ENCODE results near the gene SSC4D. TPM values are rescaled to one million over a fixed set of nuclear protein-coding genes. Genes with fewer than 3 reads are reported as not detected.

SSC4D gene
- total RNA-seq, 1 donor from 2014 or later, result 6.0 TPM

DNA sequence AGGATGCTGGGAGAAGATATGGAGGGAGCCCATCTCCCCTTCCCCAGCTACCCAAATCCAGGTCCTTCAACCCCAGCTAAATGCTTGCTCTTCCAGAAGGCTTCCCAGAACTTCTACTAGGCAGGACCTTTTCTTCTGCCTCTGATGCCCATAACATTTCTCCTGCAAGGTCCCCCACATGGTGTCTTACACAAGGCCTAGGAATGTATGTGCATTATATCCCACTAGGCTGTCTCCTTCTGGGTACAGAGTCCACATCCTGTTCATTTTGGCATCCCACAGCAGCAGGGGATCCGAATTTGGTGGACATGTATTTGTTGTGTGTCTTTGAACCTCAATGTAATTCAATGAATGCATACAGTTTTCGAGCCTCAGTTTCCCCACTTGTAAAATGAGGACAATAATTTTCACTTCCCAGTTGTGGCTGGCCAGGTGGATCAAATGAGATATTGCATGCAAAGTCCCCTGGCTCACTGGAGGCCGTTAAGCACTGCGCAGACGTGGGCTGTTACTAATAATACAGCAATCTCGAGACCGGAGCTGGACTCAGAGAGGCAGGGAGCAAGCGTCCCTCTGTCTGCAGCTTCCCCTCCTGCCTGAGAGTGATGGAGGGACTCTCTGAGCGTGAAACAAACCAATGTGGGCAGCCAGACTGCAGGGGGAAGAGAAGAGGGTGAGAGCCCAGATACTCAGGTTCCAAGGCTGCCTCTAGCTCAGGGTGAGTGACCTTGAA lies 32.1 kb downstream of the SSC4D start:
- Mint-ChIP-seq H3K36me3 (ENCODE audit: low read depth, unreplicated experiment) (no peaks in the 10 kb centered on the region), H3K27ac (ENCODE audit: unreplicated experiment) (no peak overlapping the region), H3K4me1 (ENCODE audit: low read depth, unreplicated experiment) (peaks cover 22% of the 10 kb centered on the region), H3K9me3 (ENCODE audit: unreplicated experiment) (no peaks in the 10 kb centered on the region), H3K27me3 (ENCODE audit: low read depth, unreplicated experiment) (no peaks in the 10 kb centered on the region), H3K4me3 (ENCODE audit: unreplicated experiment) (no peak overlapping the region)
- H3K36me3 ChIP-seq (ENCODE audit: insufficient read depth, low read length), result no peaks in the 10 kb centered on the region
- H3K27ac ChIP-seq (ENCODE audit: low read depth, low read length), result peak overlapping the region; percentile 0
- H2AFZ ChIP-seq (ENCODE audit: low read depth, low read length), result no peak overlapping the region
- no peak overlapping the region for H3K9ac ChIP-seq (ENCODE audit: low read length)
- no peaks in the 10 kb centered on the region for H4K20me1 ChIP-seq (ENCODE audit: insufficient read depth, low read length)
- H3K9me3 ChIP-seq (ENCODE audit: insufficient read depth, low read depth, low read length), result no peaks in the 10 kb centered on the region
- DNase-seq (ENCODE audit: low read depth) (no peak), FAIRE-seq (no peak)
- no peaks in the 10 kb centered on the region for H3K79me2 ChIP-seq (ENCODE audit: insufficient read depth, low read length)
- TF ChIP-seq, protein P1, sequence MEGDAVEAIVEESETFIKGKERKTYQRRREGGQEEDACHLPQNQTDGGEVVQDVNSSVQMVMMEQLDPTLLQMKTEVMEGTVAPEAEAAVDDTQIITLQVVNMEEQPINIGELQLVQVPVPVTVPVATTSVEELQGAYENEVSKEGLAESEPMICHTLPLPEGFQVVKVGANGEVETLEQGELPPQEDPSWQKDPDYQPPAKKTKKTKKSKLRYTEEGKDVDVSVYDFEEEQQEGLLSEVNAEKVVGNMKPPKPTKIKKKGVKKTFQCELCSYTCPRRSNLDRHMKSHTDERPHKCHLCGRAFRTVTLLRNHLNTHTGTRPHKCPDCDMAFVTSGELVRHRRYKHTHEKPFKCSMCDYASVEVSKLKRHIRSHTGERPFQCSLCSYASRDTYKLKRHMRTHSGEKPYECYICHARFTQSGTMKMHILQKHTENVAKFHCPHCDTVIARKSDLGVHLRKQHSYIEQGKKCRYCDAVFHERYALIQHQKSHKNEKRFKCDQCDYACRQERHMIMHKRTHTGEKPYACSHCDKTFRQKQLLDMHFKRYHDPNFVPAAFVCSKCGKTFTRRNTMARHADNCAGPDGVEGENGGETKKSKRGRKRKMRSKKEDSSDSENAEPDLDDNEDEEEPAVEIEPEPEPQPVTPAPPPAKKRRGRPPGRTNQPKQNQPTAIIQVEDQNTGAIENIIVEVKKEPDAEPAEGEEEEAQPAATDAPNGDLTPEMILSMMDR (IDR thresholded peaks at IDR 0.05; ENCODE audit: insufficient read depth, low read depth, low read length), result no peak
- no peak for TF ChIP-seq EZH2 (IDR thresholded peaks at IDR 0.05; ENCODE audit: insufficient read depth, low read length)
- H3K4me2 ChIP-seq (ENCODE audit: low read length), result peak overlapping the region; percentile 35
- H3K27me3 ChIP-seq (ENCODE audit: insufficient read depth, low read length), result no peaks in the 10 kb centered on the region
- H3K4me1 ChIP-seq (ENCODE audit: insufficient read depth, low read length), result peaks cover 24% of the 10 kb centered on the region
- H3K4me3 ChIP-seq (ENCODE audit: insufficient read depth, low read depth, low read length), result no peak overlapping the region

DNA sequence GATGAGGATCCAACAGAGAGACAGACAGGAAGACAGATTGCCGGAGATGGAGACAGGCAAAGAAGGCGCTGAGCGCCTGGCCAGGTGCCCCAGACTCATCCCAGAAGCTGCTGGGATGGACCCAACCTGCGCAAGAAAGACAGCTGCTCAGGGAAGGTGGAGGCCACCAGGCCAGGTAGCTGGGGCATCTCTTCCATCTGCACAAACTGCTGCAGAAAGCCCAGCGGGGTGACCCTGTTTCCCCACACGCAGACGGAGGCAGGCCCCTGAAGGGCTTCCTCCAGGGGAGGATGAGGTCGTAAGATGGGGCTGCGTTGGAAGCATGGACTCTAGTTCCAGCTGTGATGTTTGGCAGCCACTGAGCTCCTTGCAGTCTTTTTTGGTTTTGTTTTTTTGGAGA lies 34.2 kb downstream of the SSC4D start:
- no peak for TF ChIP-seq EZH2 (IDR thresholded peaks at IDR 0.05; ENCODE audit: insufficient read depth, low read length)
- TF ChIP-seq, protein P1 (IDR thresholded peaks at IDR 0.05; ENCODE audit: insufficient read depth, low read depth, low read length), result no peak
- FAIRE-seq, result no peak
- no peaks in the 10 kb centered on the region for H3K9me3 Mint-ChIP-seq (ENCODE audit: unreplicated experiment)

More for the DNA sequence above, 34.2 kb downstream of the SSC4D start:
- Histone ChIP-seq H3K9me3 (ENCODE audit: insufficient read depth, low read depth, low read length) (no peaks in the 10 kb centered on the region), H2AFZ (ENCODE audit: low read depth, low read length) (no peak overlapping the region), H3K36me3 (ENCODE audit: insufficient read depth, low read length) (no peaks in the 10 kb centered on the region), H3K27ac (ENCODE audit: low read depth, low read length) (no peak overlapping the region), H3K27me3 (ENCODE audit: insufficient read depth, low read length) (no peaks in the 10 kb centered on the region), H3K4me3 (ENCODE audit: insufficient read depth, low read depth, low read length) (no peak overlapping the region), H3K79me2 (ENCODE audit: insufficient read depth, low read length) (no peaks in the 10 kb centered on the region), H3K9ac (ENCODE audit: low read length) (no peak overlapping the region), H4K20me1 (ENCODE audit: insufficient read depth, low read length) (no peaks in the 10 kb centered on the region), H3K4me2 (ENCODE audit: low read length) (no peak overlapping the region), H3K4me1 (ENCODE audit: insufficient read depth, low read length) (peaks cover 20% of the 10 kb centered on the region)
- H3K27ac Mint-ChIP-seq (ENCODE audit: unreplicated experiment), result no peak overlapping the region
- DNase-seq (ENCODE audit: low read depth), result no peak
- H3K4me1 Mint-ChIP-seq (ENCODE audit: low read depth, unreplicated experiment), result peaks cover 17% of the 10 kb centered on the region
- no peak overlapping the region for H3K4me3 Mint-ChIP-seq (ENCODE audit: unreplicated experiment)
- no peaks in the 10 kb centered on the region for H3K27me3 Mint-ChIP-seq (ENCODE audit: low read depth, unreplicated experiment)
- no peaks in the 10 kb centered on the region for H3K36me3 Mint-ChIP-seq (ENCODE audit: low read depth, unreplicated experiment)
